OCI-LY3 (cell line): Measurements from ENCODE around the gene SH3RF3.

Source experiments
- H2AFZ ChIP-seq: fragments of 200-600, 300-600 bp; shearing (Covaris generic); 2 replicates; pipeline ENCODE4 v1.6.0; 2014; ENCODE audit warnings: antibody characterized with exemption, low read depth, low read length
- H3K27ac ChIP-seq: fragments of 200-600, 300-600 bp; sonication (generic); 2 replicates; pipeline ENCODE4 v1.5.1; 2014; ENCODE audit warnings: mild to moderate bottlenecking, low read length, moderate library complexity, mixed read lengths
- H3K27me3 ChIP-seq: fragments of 200-600, 300-600 bp; sonication (generic); 2 replicates; pipeline ENCODE4 v1.6.1; 2014; ENCODE audit warnings: low read depth, low read length, mixed read lengths
- H3K36me3 ChIP-seq: fragments of 200-600, 300-600 bp; sonication (generic); replicated peaks from 2 replicates; pipeline ENCODE3; 2014; ENCODE audit warnings: low read depth, low read length, mixed read lengths
- H3K4me1 ChIP-seq: fragments of 300-600, 200-600 bp; sonication (generic); 2 replicates; pipeline ENCODE4 v1.6.1; 2014; ENCODE audit warnings: low read length, mixed read lengths
- H3K4me2 ChIP-seq: fragments of 200-600, 300-600 bp; sonication (generic); 2 replicates; pipeline ENCODE4 v1.6.1; 2014; ENCODE audit warnings: low read length, mixed read lengths
- H3K4me3 ChIP-seq: fragments of 300-600, 200-600 bp; sonication (generic); 2 replicates; pipeline ENCODE4 v1.5.1; 2014; ENCODE audit warnings: antibody characterized with exemption, mild to moderate bottlenecking, low read length, moderate library complexity
- H3K79me2 ChIP-seq: fragments of 300-600, 200-600 bp; shearing (Covaris generic); 2 replicates; pipeline ENCODE4 v1.6.1; 2014; ENCODE audit warnings: mild to moderate bottlenecking, low read length, mixed read lengths
- H3K9ac ChIP-seq: fragments of 300-600, 200-600 bp; shearing (Covaris generic); 2 replicates; pipeline ENCODE4 v1.6.0; 2014; ENCODE audit warnings: mild to moderate bottlenecking, low read length, moderate library complexity
- H3K9me3 ChIP-seq: fragments of 200-600, 300-600 bp; shearing (Covaris generic); 2 replicates; pipeline ENCODE4 v1.6.1; 2014; ENCODE audit warnings: low read length, mixed read lengths; ENCODE audit not compliant: insufficient read depth
- H4K20me1 ChIP-seq: fragments of 200-600, 300-600 bp; sonication (generic); 2 replicates; pipeline ENCODE4 v1.6.1; 2016; ENCODE audit warnings: low read length, mixed read lengths; ENCODE audit not compliant: insufficient read depth
- EZH2phosphoT487 ChIP-seq: fragments of 200-600 bp; shearing (Covaris generic); IDR thresholded peaks from 2 replicates; pipeline ENCODE4 v1.6.1; 2018; ENCODE audit warnings: antibody characterized with exemption, mixed run types, low read depth
- TF ChIP-seq, protein P1 (sequence below): fragments of 200-600, 300-600 bp; sonication (generic); IDR thresholded peaks from 2 replicates; pipeline ENCODE4 v1.5.1; 2014; ENCODE audit warnings: antibody characterized with exemption, low read length, low read depth

The SH3RF3 gene

DNA sequence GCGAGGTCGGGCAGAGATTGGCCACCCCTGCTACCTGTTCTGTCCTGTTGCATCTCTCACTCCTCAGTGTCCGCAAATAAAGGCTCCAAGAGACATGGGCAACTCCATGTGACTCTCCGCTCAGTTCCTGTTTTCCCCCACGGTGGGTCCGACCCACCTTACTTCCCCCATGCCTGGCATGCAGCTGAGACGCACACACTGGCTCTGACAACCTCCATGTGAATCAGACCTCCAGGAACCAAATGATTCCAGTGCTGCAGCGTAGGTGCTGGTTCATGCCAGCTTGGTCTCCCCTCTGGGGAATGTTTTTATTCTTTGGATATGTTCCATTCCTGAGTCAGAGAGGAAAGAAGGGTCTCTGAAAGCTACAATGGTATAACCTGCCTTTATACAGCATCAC lies 221.5 kb downstream of the SH3RF3 start:
- Histone ChIP-seq H3K27me3 (peaks cover 40% of the 10 kb centered on the region), H3K9me3 (no peaks in the 10 kb centered on the region), H2AFZ (no peak overlapping the region), H3K36me3 (no peaks in the 10 kb centered on the region), H3K4me2 (no peak overlapping the region), H3K4me1 (no peaks in the 10 kb centered on the region), H3K27ac (no peak overlapping the region), H4K20me1 (no peaks in the 10 kb centered on the region), H3K4me3 (no peak overlapping the region), H3K9ac (no peak overlapping the region), H3K79me2 (no peaks in the 10 kb centered on the region)
- TF ChIP-seq, protein P1, sequence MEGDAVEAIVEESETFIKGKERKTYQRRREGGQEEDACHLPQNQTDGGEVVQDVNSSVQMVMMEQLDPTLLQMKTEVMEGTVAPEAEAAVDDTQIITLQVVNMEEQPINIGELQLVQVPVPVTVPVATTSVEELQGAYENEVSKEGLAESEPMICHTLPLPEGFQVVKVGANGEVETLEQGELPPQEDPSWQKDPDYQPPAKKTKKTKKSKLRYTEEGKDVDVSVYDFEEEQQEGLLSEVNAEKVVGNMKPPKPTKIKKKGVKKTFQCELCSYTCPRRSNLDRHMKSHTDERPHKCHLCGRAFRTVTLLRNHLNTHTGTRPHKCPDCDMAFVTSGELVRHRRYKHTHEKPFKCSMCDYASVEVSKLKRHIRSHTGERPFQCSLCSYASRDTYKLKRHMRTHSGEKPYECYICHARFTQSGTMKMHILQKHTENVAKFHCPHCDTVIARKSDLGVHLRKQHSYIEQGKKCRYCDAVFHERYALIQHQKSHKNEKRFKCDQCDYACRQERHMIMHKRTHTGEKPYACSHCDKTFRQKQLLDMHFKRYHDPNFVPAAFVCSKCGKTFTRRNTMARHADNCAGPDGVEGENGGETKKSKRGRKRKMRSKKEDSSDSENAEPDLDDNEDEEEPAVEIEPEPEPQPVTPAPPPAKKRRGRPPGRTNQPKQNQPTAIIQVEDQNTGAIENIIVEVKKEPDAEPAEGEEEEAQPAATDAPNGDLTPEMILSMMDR: no peak
- TF ChIP-seq EZH2phosphoT487: no peak

DNA sequence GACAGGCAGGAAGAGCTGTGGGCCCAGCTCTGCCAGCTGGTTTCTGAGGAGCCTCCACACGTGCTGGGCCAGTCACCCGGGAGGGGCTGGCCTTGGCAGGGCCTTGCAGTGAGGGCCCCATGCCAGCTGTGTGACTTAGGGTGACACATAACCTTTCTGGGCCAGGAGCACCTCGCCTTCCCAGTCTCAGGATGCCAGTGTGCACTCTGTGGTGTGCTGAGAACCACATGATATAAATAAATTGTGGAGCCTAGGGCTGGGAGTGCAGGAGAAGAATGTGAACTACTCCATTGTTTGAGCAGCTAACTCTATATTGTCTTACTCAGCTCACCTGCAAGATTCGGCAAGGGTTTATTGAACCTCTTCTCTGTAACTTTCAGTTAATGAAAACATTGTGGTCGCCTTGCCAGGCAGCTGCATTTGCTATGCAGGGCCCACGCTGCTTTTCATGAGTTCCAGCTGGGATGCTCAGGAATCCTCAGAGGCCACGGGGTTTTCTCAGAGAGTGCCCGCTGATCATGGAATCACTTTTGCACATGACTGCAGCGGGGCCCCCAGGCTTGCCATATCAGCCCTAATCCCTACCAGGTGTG lies 222.3 kb downstream of the SH3RF3 start:
- H3K27me3 ChIP-seq: peaks cover 33% of the 10 kb centered on the region
- no peak for TF ChIP-seq EZH2phosphoT487
- TF ChIP-seq, protein P1: no peak
- H3K4me3 ChIP-seq: no peak overlapping the region
- no peaks in the 10 kb centered on the region for H3K4me1 ChIP-seq
- no peak overlapping the region for H2AFZ ChIP-seq
- H4K20me1 ChIP-seq: no peaks in the 10 kb centered on the region
- H3K79me2 ChIP-seq: no peaks in the 10 kb centered on the region
- no peak overlapping the region for H3K27ac ChIP-seq
- no peaks in the 10 kb centered on the region for H3K36me3 ChIP-seq
- H3K4me2 ChIP-seq: no peak overlapping the region
- H3K9me3 ChIP-seq: no peaks in the 10 kb centered on the region
- H3K9ac ChIP-seq: no peak overlapping the region

DNA sequence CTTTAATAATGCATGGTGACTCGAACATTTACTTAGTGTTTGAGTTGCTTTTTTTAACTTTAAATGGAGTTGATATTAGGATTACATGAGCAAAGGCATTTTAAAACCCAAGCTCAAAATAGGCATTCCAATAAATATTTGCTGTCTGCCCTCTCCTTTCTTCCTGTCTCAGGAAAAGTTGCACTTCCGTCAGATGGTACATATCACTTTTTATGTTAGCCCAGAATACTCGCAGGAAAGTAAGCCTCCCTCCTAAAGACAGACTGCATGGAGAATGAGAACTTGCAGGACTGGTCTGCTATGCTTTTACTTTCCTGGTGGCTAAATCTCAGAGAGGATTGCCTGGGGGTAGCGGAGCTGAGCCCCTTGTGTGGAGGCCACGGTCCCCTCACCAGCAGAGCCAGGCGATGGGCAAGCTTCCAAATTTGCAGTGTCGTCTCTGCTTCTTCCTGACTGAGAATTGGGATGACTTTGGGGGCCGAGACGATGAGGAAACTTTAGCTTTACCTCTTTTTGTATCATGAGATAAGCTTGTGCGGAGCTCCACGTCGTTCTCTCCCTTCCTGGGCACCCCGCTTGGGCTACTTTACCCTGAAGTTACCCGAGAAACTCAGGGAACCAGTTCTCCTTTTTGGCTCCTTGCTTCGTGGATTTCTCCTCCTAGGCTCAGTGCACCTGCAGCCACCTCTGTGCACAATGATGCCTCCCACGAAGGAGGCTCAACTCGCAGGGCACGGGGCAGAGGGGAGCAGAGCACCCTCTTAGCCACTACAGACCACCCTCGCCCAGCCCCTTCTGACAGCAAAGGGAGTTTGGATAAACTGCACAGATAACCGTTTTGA lies 223.3 kb downstream of the SH3RF3 start:
- Histone ChIP-seq H4K20me1 (no peaks in the 10 kb centered on the region), H3K9ac (no peak overlapping the region), H3K79me2 (no peaks in the 10 kb centered on the region), H3K27me3 (peaks cover 27% of the 10 kb centered on the region), H3K4me1 (no peaks in the 10 kb centered on the region), H3K27ac (no peak overlapping the region), H3K4me3 (no peak overlapping the region), H3K36me3 (no peaks in the 10 kb centered on the region), H3K9me3 (no peaks in the 10 kb centered on the region), H2AFZ (no peak overlapping the region), H3K4me2 (no peak overlapping the region)
- no peak for TF ChIP-seq EZH2phosphoT487
- TF ChIP-seq, protein P1: no peak

DNA sequence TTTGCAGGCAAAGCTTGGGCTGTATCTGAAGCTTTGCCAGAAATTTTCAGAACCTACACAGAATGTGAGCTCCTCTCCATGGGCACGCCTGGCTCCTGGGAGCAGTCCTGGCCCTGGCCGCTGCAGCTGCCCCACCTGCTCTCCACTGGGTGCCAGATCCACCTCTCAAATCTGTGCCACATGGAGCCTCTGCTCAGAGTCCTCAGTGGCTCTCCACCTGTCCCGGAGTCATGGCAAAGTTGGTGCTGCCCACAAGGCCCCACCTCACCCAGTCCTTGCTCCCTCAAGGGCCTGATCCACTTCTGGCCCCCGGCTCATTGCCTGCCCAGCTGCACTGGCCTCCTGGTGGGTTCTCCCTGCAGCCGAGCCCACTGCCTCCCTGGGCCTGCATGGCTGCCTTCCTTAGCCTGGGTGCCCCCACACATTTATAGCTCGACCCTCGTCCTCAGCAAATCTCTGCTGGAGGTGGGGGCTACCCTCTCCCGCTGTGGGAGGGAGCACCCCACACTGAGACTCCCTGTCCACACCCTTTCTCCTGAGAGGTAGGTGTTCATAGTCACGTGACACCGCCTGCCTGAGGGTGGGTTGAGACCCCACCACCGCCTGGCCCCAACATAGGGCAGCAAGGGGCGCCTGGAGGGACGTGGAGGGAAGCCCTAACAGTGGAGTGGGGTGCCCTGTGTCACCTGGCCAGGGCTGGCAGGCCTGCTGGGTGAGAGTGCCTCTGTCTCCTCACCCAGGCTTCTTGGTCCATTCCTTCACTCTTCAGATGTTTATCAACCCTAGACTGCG lies 224.1 kb downstream of the SH3RF3 start:
- no peaks in the 10 kb centered on the region for H3K4me1 ChIP-seq
- H2AFZ ChIP-seq: no peak overlapping the region
- no peaks in the 10 kb centered on the region for H4K20me1 ChIP-seq
- TF ChIP-seq, protein P1: no peak
- no peak for TF ChIP-seq EZH2phosphoT487
- H3K27ac ChIP-seq: no peak overlapping the region
- no peaks in the 10 kb centered on the region for H3K9me3 ChIP-seq
- peaks cover 27% of the 10 kb centered on the region for H3K27me3 ChIP-seq
- no peaks in the 10 kb centered on the region for H3K36me3 ChIP-seq
- H3K4me3 ChIP-seq: no peak overlapping the region
- H3K4me2 ChIP-seq: no peak overlapping the region
- H3K9ac ChIP-seq: no peak overlapping the region
- H3K79me2 ChIP-seq: no peaks in the 10 kb centered on the region
